HG03439 (cell line): ENCODE results near the gene NOXRED1.

ENCODE experiments used
- ATAC-seq: cut with Tn5 transposase; IDR thresholded peaks from one replicate; pipeline ENCODE4 v1.9.1; 2021; ENCODE audit warnings: mild to moderate bottlenecking, moderate library complexity; ENCODE audit not compliant: unreplicated experiment

Gene NOXRED1

GRCh38 chr14:77409131-77409533, 14.2 kb downstream of the NOXRED1 start:
- no peak for ATAC-seq

- ATAC-seq, result no peak
Observed at GRCh38 chr14:77407158-77407557, 16.2 kb downstream of the NOXRED1 start.

GRCh38 chr14:77406718-77407117, 16.6 kb downstream of the NOXRED1 start:
- ATAC-seq, result no peak

GRCh38 chr14:77406086-77406485, 17.2 kb downstream of the NOXRED1 start:
- no peak for ATAC-seq

GRCh38 chr14:77403768-77404167, 19.6 kb downstream of the NOXRED1 start:
- ATAC-seq, result no peak

- ATAC-seq, result no peak
Observed at GRCh38 chr14:77400216-77400615, 23.1 kb downstream of the NOXRED1 start.

GRCh38 chr14:77390188-77390587, 33.1 kb downstream of the NOXRED1 start:
- no peak for ATAC-seq

GRCh38 chr14:77378701-77379100, 44.6 kb downstream of the NOXRED1 start:
- no peak for ATAC-seq

GRCh38 chr14:77377502-77377844, 45.9 kb downstream of the NOXRED1 start:
- ATAC-seq, result peak; percentile 2

GRCh38 chr14:77376771-77377501, 46.4 kb downstream of the NOXRED1 start, which contains the start of the genes SAMD15 and TMED8:
TSS of gene SAMD15 (plus strand) at chr14:77377379. CDS start at chr14:77377419, 40 bp downstream.
TSS of gene TMED8 (minus strand) at chr14:77377094. CDS start at chr14:77377053, 41 bp downstream.
- peak; percentile 83 for ATAC-seq

GRCh38 chr14:77375973-77376770, 47.2 kb downstream of the NOXRED1 start:
- ATAC-seq, result peak; percentile 4

- ATAC-seq, result no peak
Observed at GRCh38 chr14:77375164-77375950, 48.0 kb downstream of the NOXRED1 start.

- ATAC-seq, result peak; percentile 44
Observed at GRCh38 chr14:77372304-77372841, 51.0 kb downstream of the NOXRED1 start.

- no peak for ATAC-seq
Observed at GRCh38 chr14:77369285-77369684, 54.0 kb downstream of the NOXRED1 start.

GRCh38 chr14:77364146-77364545, 59.2 kb downstream of the NOXRED1 start:
- ATAC-seq, result no peak

GRCh38 chr14:77359626-77360025, 63.7 kb downstream of the NOXRED1 start:
- no peak for ATAC-seq

- no peak for ATAC-seq
Observed at GRCh38 chr14:77356899-77357298, 66.4 kb downstream of the NOXRED1 start.

GRCh38 chr14:77355811-77356210, 67.5 kb downstream of the NOXRED1 start:
- ATAC-seq, result no peak

GRCh38 chr14:77353469-77354141, 69.7 kb downstream of the NOXRED1 start:
- no peak for ATAC-seq

GRCh38 chr14:77347751-77348150, 75.6 kb downstream of the NOXRED1 start:
- ATAC-seq, result no peak
